Panc1 (cell line): ENCODE results near the gene FBLN2. TPM values are rescaled to one million over a fixed set of nuclear protein-coding genes. Genes with fewer than 3 reads are reported as not detected.

Source experiments
- ATAC-seq: fragments of 200-7000 bp; cut with Tn5 transposase; 2 replicates; pipeline ENCODE4 v1.9.1; 2020; ENCODE audit warnings: mild to moderate bottlenecking, moderate library complexity
- BruUV-seq: library from RNA; stranded (reverse); fragments of 400-500 nt; replicated peaks from 2 replicates; lab custom pipeline; 2021; lab: Mats Ljungman, UMichigan
- CTCF ChIA-PET: fragments of 300-600 bp; sonication (Branson Sonifier 250); formaldehyde crosslinking; loops from one replicate; lab custom pipeline; 2022; ENCODE audit warnings: antibody characterized with exemption; lab: Charles Lee
- POLR2A ChIA-PET: fragments of 300-600 bp; sonication (Branson Sonifier 250); formaldehyde crosslinking; loops from one replicate; lab custom pipeline; 2022; ENCODE audit warnings: antibody characterized with exemption; lab: Charles Lee
- DNase-seq: peaks from one replicate; pipeline ENCODE4 v3.0.0-alpha.2; 2010; ENCODE audit warnings: low read depth, low spot score
- H3K27ac ChIP-seq: 2 replicates; pipeline ENCODE4 v1.5.1; 2011; ENCODE audit warnings: mild to moderate bottlenecking, low read length, inconsistent platforms
- H3K27me3 ChIP-seq: fragments of 200-500 bp; sonication (Bioruptor generic); 2 replicates; pipeline ENCODE4 v1.6.0; 2014; ENCODE audit warnings: low read length, inconsistent platforms; ENCODE audit not compliant: control insufficient read depth, insufficient read depth
- H3K36me3 ChIP-seq: fragments of 200-500 bp; sonication (Bioruptor generic); 2 replicates; pipeline ENCODE4 v1.5.1; 2014; ENCODE audit warnings: inconsistent platforms, mild to moderate bottlenecking, low read length, moderate library complexity; ENCODE audit not compliant: control insufficient read depth, insufficient read depth
- H3K4me1 ChIP-seq: 2 replicates; pipeline ENCODE4 v1.5.1; 2011; ENCODE audit warnings: inconsistent platforms, mild to moderate bottlenecking, low read length, moderate library complexity; ENCODE audit not compliant: control insufficient read depth, insufficient read depth
- H3K4me3 ChIP-seq, 2 experiments: 2 replicates each; pipeline ENCODE4 v1.5.1; 2011 to 2012; ENCODE audit warnings: low read depth in 2 of 2, low read length in 2 of 2, mild to moderate bottlenecking in 2 of 2, inconsistent platforms in 1 of 2, moderate library complexity in 1 of 2
- H3K9me3 ChIP-seq: fragments of 200-500 bp; sonication (Bioruptor generic); 2 replicates; pipeline ENCODE4 v1.5.1; 2014; ENCODE audit warnings: low read depth, mild to moderate bottlenecking, inconsistent platforms, low read length, moderate library complexity; ENCODE audit not compliant: control insufficient read depth, insufficient read depth
- POLR2AphosphoS5 ChIP-seq: IDR thresholded peaks from 2 replicates; pipeline ENCODE4 v1.6.1; 2012; ENCODE audit warnings: mild to moderate bottlenecking, low read depth, low read length, moderate library complexity
- SIN3A ChIP-seq: IDR thresholded peaks from 2 replicates; pipeline ENCODE4 v1.6.1; 2012; ENCODE audit warnings: low read depth, mild to moderate bottlenecking, low read length, moderate library complexity, borderline replicate concordance; ENCODE audit not compliant: insufficient read depth
- TCF7L2 ChIP-seq: IDR thresholded peaks from 2 replicates; pipeline ENCODE4 v1.6.1; 2011; ENCODE audit warnings: mild to moderate bottlenecking, low read depth, low read length, inconsistent platforms
- in situ Hi-C: cut with HindIII; loops from 2 replicates; pipeline ENCODE4 v1.10.0; 2016; ENCODE audit warnings: low sequenced_read_pairs, low pct_unique_long_range_greater_than_20kb
- intact Hi-C: fragments of 100-400 bp; cut with micrococcal nuclease; formaldehyde crosslinking; loops from one replicate; pipeline ENCODE4 v1.10.0; 2022; ENCODE audit not compliant: unreplicated experiment
- total RNA-seq: library from RNA; stranded (reverse); gene quantifications from one replicate; pipeline ENCODE4 v1.2.1, GENCODE V29; 2021; ENCODE audit not compliant: unreplicated experiment
- TF ChIP-seq, protein P1 (sequence below), 2 experiments: IDR thresholded peaks; 2 replicates each; pipeline ENCODE4 v1.6.1; 2011 to 2012; ENCODE audit warnings: low read depth in 2 of 2, control low read depth in 1 of 2, low read length in 1 of 2, mild to moderate bottlenecking in 1 of 2, moderate library complexity in 1 of 2; ENCODE audit not compliant: insufficient read depth in 1 of 2
- TF ChIP-seq, protein P2 (sequence below): fragments of 450-650 bp; IDR thresholded peaks from 2 replicates; pipeline ENCODE4 v1.5.1; 2017; ENCODE audit warnings: mild to moderate bottlenecking

FBLN2 gene
- total RNA-seq, 1 experiment from 2014 or later, result 0.44 TPM

DNA sequence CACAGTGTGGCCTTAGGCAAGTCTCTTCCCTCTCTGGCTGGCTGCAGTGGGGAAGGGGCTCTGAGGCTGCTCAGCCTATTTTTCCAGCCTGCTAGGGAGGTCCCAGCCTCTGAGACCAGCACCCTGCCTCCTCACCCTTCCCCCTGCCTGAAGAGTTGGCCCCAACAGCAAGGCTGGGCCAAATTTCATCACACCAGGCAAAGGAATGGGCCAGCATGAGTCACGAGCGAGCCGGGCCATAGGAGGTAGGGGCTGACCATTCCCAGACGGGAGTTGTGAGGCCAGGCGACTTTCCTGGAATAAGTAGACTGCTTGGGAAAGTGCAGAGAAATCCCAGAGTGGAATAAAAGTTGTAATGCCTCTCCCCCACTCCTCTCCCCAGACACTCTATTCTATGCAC lies 5.7 kb upstream of the FBLN2 start:
- in situ Hi-C loops, result no loop called here
- Histone ChIP-seq H3K36me3 (no peaks in the 10 kb centered on the region), H3K4me1 (no peaks in the 10 kb centered on the region), H3K27ac (no peak overlapping the region), H3K4me3 (no peak overlapping the region), H3K9me3 (no peaks in the 10 kb centered on the region), H3K27me3 (no peaks in the 10 kb centered on the region)
- TF ChIP-seq, protein P1, sequence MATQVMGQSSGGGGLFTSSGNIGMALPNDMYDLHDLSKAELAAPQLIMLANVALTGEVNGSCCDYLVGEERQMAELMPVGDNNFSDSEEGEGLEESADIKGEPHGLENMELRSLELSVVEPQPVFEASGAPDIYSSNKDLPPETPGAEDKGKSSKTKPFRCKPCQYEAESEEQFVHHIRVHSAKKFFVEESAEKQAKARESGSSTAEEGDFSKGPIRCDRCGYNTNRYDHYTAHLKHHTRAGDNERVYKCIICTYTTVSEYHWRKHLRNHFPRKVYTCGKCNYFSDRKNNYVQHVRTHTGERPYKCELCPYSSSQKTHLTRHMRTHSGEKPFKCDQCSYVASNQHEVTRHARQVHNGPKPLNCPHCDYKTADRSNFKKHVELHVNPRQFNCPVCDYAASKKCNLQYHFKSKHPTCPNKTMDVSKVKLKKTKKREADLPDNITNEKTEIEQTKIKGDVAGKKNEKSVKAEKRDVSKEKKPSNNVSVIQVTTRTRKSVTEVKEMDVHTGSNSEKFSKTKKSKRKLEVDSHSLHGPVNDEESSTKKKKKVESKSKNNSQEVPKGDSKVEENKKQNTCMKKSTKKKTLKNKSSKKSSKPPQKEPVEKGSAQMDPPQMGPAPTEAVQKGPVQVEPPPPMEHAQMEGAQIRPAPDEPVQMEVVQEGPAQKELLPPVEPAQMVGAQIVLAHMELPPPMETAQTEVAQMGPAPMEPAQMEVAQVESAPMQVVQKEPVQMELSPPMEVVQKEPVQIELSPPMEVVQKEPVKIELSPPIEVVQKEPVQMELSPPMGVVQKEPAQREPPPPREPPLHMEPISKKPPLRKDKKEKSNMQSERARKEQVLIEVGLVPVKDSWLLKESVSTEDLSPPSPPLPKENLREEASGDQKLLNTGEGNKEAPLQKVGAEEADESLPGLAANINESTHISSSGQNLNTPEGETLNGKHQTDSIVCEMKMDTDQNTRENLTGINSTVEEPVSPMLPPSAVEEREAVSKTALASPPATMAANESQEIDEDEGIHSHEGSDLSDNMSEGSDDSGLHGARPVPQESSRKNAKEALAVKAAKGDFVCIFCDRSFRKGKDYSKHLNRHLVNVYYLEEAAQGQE (IDR thresholded peaks at IDR 0.05; ENCODE audit: insufficient read depth in 1 of 2, low read depth in 2 of 2, low read length in 1 of 2), result no peak
- TF ChIP-seq TCF7L2 (no peak), SIN3A (no peak), POLR2AphosphoS5 (no peak)
- TF ChIP-seq, protein P2, sequence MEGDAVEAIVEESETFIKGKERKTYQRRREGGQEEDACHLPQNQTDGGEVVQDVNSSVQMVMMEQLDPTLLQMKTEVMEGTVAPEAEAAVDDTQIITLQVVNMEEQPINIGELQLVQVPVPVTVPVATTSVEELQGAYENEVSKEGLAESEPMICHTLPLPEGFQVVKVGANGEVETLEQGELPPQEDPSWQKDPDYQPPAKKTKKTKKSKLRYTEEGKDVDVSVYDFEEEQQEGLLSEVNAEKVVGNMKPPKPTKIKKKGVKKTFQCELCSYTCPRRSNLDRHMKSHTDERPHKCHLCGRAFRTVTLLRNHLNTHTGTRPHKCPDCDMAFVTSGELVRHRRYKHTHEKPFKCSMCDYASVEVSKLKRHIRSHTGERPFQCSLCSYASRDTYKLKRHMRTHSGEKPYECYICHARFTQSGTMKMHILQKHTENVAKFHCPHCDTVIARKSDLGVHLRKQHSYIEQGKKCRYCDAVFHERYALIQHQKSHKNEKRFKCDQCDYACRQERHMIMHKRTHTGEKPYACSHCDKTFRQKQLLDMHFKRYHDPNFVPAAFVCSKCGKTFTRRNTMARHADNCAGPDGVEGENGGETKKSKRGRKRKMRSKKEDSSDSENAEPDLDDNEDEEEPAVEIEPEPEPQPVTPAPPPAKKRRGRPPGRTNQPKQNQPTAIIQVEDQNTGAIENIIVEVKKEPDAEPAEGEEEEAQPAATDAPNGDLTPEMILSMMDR, result no peak
- ChIA-PET POLR2A (no interaction called here), CTCF (no interaction called here)
- no TSS peak for BruUV-seq
- no peak for ATAC-seq
- no peak for DNase-seq
- intact Hi-C loops, result no loop called here

DNA sequence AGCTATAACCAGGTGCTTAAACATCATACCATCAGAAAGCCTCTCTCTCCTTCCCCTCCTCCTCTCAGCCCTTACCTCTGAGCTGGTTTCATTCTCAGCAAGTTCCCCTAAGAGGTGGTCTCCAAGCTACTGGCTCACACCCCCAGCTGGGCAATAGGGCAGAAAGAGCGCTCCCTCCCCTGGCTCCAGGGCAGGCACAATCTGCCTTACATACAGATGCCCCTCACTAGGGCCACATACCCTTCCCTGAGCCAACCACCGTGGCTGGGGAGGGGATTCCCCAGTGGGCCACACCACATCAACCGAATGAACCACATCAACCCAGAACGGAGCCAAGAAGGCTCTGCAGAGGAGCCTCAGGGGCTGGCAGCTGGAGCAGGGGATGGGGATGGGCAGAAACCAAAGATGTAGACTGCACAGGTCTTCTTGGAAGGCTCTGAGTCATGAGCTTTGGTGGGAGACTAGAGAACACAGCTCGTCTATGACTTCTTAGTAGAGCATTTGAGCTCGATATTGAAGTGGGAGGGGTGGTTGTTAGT lies 4.6 kb upstream of the FBLN2 start:
- no peak for ATAC-seq
- ChIA-PET CTCF (no interaction called here), POLR2A (no interaction called here)
- intact Hi-C loops, result no loop called here
- Histone ChIP-seq H3K4me3 (no peak overlapping the region), H3K4me1 (no peaks in the 10 kb centered on the region), H3K27me3 (no peaks in the 10 kb centered on the region), H3K9me3 (no peaks in the 10 kb centered on the region), H3K27ac (no peak overlapping the region), H3K36me3 (no peaks in the 10 kb centered on the region)
- in situ Hi-C loops, result no loop called here
- no peak for DNase-seq
- TF ChIP-seq POLR2AphosphoS5 (no peak), TCF7L2 (no peak), SIN3A (no peak)
- TF ChIP-seq, protein P2, result no peak
- TF ChIP-seq, protein P1 (IDR thresholded peaks at IDR 0.05; ENCODE audit: insufficient read depth in 1 of 2, low read depth in 2 of 2, low read length in 1 of 2), result no peak
- BruUV-seq, result no TSS peak
